ENCODE measurements around the gene CYP4X1.
"Not testable (repeated sequence)": the region's sequence is repeated elsewhere in the genome, so short reads cannot be mapped to it uniquely, and the experiment has no call there.

CYP4X1 gene

DNA sequence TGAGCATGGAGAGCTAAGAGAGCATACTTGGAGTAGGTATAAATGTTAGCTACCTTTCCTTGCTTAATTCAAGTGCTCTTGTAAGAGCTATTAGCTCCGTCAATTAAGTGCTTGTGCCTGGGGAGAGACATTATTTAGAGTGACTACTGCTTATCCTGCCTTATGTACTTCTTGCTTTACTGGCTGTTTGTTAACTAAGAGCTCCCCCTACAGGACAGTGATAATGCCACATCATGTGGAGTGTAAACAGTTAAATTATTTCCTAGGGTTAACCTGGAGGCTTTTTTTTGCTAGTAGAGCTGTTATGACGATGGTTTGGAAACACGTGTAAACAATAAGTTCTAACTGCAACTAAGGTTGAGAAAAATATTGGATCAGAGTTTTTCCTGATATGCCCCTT lies 68.0 kb downstream of the CYP4X1 start:
- not testable (repeated sequence) for H3K9ac ChIP-seq (ENCODE audit: low read length); H3K9me3 ChIP-seq (ENCODE audit: control insufficient read depth, insufficient read depth, low read depth, low read length); H3K36me3 ChIP-seq (ENCODE audit: control insufficient read depth, insufficient read depth, low read length); H3K4me3 ChIP-seq (ENCODE audit: low read depth, low read length); H3K4me1 ChIP-seq (ENCODE audit: control insufficient read depth, insufficient read depth, low read length); H3K27me3 ChIP-seq (ENCODE audit: control insufficient read depth, insufficient read depth, low read length); H3K27ac ChIP-seq (ENCODE audit: low read depth, low read length)

Data from HUES6 (cell line).